Tibial nerve (tissue), 4 donors: ENCODE data around the gene FMOD.

Source experiments
- EP300 ChIP-seq, 2 donors: sonication (generic); formaldehyde crosslinking; IDR thresholded peaks; one replicate each; pipeline ENCODE4 v1.6.1; 2017; ENCODE audit warnings: antibody characterized with exemption in 2 of 2, mild to moderate bottlenecking in 1 of 2
- POLR2A ChIP-seq, 2 donors: fragments of 450-650 bp; IDR thresholded peaks; one replicate each; pipeline ENCODE4 v1.6.1; 2017; ENCODE audit warnings: antibody characterized with exemption in 2 of 2, mild to moderate bottlenecking in 2 of 2, moderate library complexity in 2 of 2
- TF ChIP-seq, protein P1 (sequence below), 5 experiments: fragments of 200-600 bp in 3 of 5; fragments of 450-650 bp in 2 of 5; sonication (generic) in 3 of 5; IDR thresholded peaks; one replicate each; pipeline ENCODE4 v1.5.1; 2016 to 2019; ENCODE audit warnings: antibody characterized with exemption in 5 of 5, mild to moderate bottlenecking in 3 of 5, moderate library complexity in 2 of 5

DNA sequence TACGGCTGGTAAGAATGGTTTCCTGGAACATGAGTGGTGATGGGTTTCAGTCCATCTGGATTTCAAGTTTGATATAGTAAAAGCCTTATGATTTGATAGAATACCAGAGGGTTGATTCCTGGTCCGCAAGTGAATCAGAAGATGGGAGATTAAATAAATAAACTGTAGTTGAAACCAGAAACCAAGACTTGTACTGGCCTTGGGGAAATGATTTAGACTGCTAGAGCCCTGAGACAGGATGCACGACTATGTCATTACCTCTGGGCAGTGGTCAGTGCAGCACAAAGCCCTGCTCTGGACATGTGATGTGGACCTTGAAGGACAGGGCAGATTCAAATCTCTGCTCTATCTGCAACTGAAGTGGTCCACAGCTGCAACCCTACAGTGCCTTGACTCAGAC lies 15.6 kb upstream of the FMOD start:
- TF ChIP-seq, protein P1, sequence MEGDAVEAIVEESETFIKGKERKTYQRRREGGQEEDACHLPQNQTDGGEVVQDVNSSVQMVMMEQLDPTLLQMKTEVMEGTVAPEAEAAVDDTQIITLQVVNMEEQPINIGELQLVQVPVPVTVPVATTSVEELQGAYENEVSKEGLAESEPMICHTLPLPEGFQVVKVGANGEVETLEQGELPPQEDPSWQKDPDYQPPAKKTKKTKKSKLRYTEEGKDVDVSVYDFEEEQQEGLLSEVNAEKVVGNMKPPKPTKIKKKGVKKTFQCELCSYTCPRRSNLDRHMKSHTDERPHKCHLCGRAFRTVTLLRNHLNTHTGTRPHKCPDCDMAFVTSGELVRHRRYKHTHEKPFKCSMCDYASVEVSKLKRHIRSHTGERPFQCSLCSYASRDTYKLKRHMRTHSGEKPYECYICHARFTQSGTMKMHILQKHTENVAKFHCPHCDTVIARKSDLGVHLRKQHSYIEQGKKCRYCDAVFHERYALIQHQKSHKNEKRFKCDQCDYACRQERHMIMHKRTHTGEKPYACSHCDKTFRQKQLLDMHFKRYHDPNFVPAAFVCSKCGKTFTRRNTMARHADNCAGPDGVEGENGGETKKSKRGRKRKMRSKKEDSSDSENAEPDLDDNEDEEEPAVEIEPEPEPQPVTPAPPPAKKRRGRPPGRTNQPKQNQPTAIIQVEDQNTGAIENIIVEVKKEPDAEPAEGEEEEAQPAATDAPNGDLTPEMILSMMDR (IDR thresholded peaks at IDR 0.05) = no peak
- no peak for TF ChIP-seq POLR2A (IDR thresholded peaks at IDR 0.05)
- no peak for TF ChIP-seq EP300 (IDR thresholded peaks at IDR 0.05)
